HG02973 (cell line): ENCODE measurements around the gene COL5A1.
"Not testable (repeated sequence)": the region's sequence is repeated elsewhere in the genome, so short reads cannot be mapped to it uniquely, and the experiment has no call there.

ENCODE experiments used
- ATAC-seq: cut with Tn5 transposase; IDR thresholded peaks from one replicate; pipeline ENCODE4 v1.9.1; 2021; ENCODE audit warnings: moderate library complexity; ENCODE audit not compliant: unreplicated experiment

The COL5A1 gene

GRCh38 chr9:134690301-134690751, 48.7 kb downstream of the COL5A1 start:
- no peak for ATAC-seq

- no peak for ATAC-seq
These were observed 49.5 kb downstream of the COL5A1 start for GRCh38 chr9:134690946-134691694.

GRCh38 chr9:134691695-134692572, 50.3 kb downstream of the COL5A1 start:
- ATAC-seq, result no peak

DNA sequence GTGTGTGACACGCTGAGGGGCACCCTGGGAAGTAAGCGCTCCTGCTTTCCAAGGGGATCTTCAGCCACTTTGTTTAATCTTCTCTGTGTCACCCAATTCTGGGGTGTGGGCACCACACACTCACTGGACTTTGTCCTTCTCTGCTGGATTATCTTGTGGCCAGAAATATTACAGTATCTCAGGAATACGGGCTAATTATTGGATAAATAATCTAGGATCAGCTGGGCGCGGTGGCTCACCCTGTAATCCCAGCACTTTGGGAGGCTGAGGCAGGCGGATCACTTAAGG, 50.9 kb downstream of the COL5A1 start:
- no peak for ATAC-seq

DNA sequence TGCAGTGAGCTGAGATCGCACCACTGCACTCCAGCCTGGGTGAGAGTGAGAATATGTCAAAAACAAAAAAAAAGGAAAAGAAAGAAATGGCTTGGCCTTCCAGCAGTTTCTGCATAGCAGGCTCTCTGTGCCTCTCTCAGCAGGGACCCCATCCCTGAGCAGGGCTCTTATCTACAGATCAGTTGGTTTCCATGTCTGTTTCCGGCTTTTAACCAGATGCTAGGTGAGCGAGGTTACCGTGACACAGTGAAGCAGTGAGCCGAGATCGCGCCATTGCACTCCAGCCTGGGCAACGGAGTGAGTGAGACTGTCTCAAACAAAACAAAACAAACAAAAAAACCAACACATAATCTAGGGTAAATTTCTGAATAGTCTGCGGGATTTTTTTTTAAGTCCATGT, 51.4 kb downstream of the COL5A1 start:
- no peak for ATAC-seq

DNA sequence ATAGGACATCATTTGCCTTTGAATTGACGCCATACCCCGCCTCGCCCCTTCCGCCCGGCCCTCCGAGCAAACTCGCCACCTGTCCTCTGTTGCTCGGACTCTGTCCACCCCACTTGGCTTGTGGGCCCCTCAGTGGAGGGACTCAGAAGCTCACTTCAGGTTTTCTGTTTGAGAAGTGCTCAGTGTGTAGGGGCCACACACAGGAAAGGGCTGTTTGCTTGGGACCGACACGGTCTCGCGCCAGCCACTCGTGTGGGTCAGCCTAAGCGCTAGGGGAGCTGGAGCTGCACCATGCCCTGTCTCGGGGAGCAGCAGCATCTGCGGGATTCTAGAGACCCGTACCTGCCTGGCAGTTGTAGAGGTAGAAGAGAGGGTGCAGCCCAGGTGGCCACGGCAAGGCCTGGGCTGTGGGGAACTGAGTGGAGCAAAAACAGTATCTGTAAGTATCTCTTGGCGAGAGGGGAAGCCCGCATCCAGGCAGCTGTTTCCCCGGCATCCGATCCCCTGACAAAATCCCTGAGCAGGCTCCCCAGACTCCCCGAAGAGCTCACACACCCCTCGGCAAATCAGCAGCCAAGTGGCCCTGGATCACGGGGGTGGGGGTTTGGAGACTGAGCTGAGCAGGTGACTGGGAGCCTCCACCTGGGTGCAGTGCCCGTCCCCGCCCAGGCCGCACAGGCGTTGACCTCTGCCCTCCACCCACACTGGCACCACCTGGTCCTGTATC, 52.2 kb downstream of the COL5A1 start:
- no peak for ATAC-seq

- no peak for ATAC-seq
These were observed 52.7 kb downstream of the COL5A1 start for GRCh38 chr9:134694368-134694665.

GRCh38 chr9:134694714-134695113, 53.1 kb downstream of the COL5A1 start:
- no peak for ATAC-seq

GRCh38 chr9:134695144-134695543, 53.5 kb downstream of the COL5A1 start:
- ATAC-seq, result no peak

DNA sequence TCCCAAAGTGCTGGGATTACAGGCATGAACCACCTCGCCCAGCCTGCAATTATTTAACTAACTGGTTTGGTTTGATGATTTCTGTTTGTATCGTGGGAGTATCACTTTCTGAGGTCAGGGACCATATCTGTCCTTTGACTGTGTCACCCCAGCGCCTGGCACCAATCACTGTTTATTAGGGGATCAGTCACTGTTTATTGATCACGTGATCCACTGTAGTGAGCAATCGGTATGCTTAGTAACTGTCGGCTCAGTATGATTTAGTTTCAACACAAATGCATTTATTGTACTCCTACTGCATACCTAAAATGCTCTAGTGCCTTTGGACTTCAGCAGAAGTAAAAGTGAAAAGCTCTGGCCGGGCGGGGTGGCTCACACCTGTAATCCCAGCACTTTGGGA, 54.8 kb downstream of the COL5A1 start:
- ATAC-seq, result no peak

- ATAC-seq, result no peak
These were observed 56.5 kb downstream of the COL5A1 start for GRCh38 chr9:134698111-134698510.

GRCh38 chr9:134698587-134699342, 57.2 kb downstream of the COL5A1 start:
- no peak for ATAC-seq

- ATAC-seq, result no peak
These were observed 57.7 kb downstream of the COL5A1 start for GRCh38 chr9:134699343-134699740.

GRCh38 chr9:134700636-134701350, 59.2 kb downstream of the COL5A1 start:
- ATAC-seq, result no peak

DNA sequence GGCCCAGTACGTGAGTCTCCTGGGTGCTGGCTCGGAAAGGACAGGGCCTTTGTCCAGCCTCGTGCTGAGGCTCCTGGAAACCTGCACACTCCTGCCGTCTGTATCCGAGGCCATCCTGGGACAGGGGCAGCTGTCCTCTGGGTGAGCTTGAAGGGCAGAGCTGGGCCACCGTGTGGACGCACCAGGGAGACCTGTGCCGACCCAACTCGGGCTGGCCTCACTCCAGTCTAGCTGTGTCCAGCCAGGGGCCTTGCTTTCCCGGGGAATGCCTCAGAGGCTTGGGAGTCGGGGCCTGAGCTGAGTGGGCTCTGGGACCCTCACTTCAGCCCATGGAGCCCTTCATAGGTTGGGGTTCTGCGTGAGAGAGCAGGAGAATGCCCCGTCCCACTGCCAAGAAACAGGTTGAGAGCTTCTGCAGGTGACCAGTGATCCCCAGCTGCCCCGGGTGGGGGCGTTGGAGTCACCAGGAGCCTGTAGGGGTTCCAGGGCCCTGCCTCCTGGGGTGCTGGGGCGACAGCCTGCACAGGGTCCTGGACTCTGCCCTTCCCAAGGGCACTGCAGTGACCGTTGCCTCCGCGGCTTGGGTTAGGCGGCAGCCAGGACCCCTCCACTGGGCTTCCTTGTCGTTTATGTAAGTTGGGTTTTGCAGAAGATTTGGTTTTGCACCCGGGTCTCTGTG, 60.1 kb downstream of the COL5A1 start:
- no peak for ATAC-seq

DNA sequence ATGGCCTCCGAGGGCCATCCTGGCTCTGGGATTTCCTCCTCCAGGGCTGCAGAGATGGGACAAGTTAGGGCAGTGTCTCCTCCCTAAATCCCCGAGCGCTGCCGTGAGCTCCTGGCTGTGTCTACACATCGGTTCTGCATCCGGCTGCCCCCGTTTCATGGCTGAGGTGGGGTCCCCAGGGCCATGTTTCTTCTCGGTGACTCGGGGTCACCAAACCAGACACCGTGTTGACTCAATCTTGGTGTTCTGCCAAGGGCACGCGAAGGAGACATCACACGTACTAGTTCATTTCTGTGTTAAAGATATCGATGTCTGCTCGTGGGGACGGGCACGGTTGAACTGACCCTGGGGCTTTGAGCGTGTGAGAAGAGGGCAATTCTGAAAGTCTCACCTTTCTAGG, 60.7 kb downstream of the COL5A1 start:
- ATAC-seq, result no peak

DNA sequence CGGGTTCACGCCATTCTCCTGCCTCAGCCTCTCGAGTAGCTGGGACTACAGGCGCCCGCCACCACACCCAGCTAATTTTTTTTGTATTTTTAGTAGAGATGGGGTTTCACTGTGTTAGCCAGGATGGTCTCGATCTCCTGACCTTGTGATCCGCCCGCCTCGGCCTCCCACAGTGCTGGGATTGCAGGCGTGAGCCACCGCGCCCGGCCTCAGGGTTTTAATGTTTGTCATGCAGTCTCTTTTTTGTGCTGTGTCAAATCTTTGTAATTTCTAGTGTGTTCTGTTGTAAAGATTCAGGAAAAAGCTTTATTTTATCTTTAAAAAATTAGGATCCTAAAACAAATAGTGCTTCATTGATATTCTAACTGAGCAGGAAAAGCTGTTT, 62.1 kb downstream of the COL5A1 start:
- ATAC-seq, result not testable (repeated sequence)

GRCh38 chr9:134704498-134704897, 62.9 kb downstream of the COL5A1 start:
- no peak for ATAC-seq

- ATAC-seq, result no peak
These were observed 64.2 kb downstream of the COL5A1 start for GRCh38 chr9:134705786-134706185.

DNA sequence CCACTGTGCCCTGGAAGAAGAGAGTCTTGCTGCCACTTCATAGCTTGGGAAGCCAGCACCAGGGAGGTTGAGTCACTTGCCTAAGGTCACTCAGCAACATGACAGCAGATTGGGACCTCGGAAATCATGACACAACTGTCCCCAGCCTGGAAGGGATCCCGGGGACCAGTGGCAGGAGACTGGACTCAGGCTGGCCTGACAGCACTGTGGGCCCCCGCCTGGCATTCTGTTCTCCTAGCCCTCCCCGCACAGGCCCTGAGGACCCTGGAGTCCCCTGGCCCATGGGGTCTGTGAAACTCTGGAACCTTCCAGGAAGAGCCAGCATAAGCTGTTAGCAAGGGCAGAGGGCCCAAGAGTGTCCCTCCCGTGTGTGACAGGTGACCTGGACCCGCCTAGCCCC, 64.9 kb downstream of the COL5A1 start:
- ATAC-seq, result no peak
